Liver (tissue), 3 donors: ENCODE data around the gene CYSRT1.

Source experiments
- CTCF ChIP-seq: fragments of 150-350 bp; IDR thresholded peaks from 2 replicates; pipeline ENCODE4 v1.5.1; 2017; ENCODE audit warnings: improper control_type of control experiment, low read depth, low read length; ENCODE audit not compliant: missing input control
- FOXA1 ChIP-seq: IDR thresholded peaks from 2 replicates; pipeline ENCODE4 v1.6.1; 2016; ENCODE audit warnings: antibody characterized with exemption
- JUND ChIP-seq, 2 donors: IDR thresholded peaks; 2 replicates each; pipeline ENCODE4 v1.6.1; 2016; ENCODE audit warnings: antibody characterized with exemption in 2 of 2
- MAX ChIP-seq: IDR thresholded peaks from 2 replicates; pipeline ENCODE4 v1.6.1; 2016; ENCODE audit warnings: antibody characterized with exemption
- REST ChIP-seq: IDR thresholded peaks from 2 replicates; pipeline ENCODE4 v1.6.1; 2016; ENCODE audit warnings: antibody characterized with exemption, mild to moderate bottlenecking
- SP1 ChIP-seq: IDR thresholded peaks from 2 replicates; pipeline ENCODE4 v1.6.1; 2018; ENCODE audit warnings: antibody characterized with exemption, mild to moderate bottlenecking
- donor health status: healthy.
- donor health status: healthy.

GRCh38 chr9:137217276-137218211, 7.4 kb upstream of the CYSRT1 start:
- TF ChIP-seq SP1 (no peak), MAX (no peak), CTCF (no peak), REST (no peak), FOXA1 (no peak), JUND (IDR thresholded peaks at IDR 0.05) (no peak)
